Activated CD4-positive, alpha-beta T cell treated with anti-CD3 and anti-CD28 coated beads, Interleukin-2, amount 10 ng/mL, durations not matched to agents 24 days and 14 days (primary cell): ENCODE measurements around the gene ZNF664. TPM values are rescaled to one million over a fixed set of nuclear protein-coding genes. Genes with fewer than 3 reads are reported as not detected.

ENCODE experiments used
- DNase-seq: peaks from one replicate; pipeline ENCODE4 v3.0.0; 2022
- H3K27ac Mint-ChIP-seq: one replicate; pipeline ENCODE4 v1.8.0; 2022; ENCODE audit warnings: mild to moderate bottlenecking, mixed read lengths
- H3K27me3 Mint-ChIP-seq: one replicate; pipeline ENCODE4 v1.8.0; 2022; ENCODE audit warnings: mixed read lengths
- H3K36me3 Mint-ChIP-seq: one replicate; pipeline ENCODE4 v1.8.0; 2022; ENCODE audit warnings: low read depth, mild to moderate bottlenecking, mixed read lengths
- H3K4me1 Mint-ChIP-seq: one replicate; pipeline ENCODE4 v1.8.0; 2021; ENCODE audit warnings: mixed read lengths
- H3K4me3 Mint-ChIP-seq: one replicate; pipeline ENCODE4 v1.8.0; 2022; ENCODE audit warnings: mild to moderate bottlenecking, moderate library complexity, mixed read lengths
- H3K9me3 Mint-ChIP-seq: one replicate; pipeline ENCODE4 v1.8.0; 2021; ENCODE audit warnings: mixed read lengths
- intact Hi-C: fragments of 100-400 bp; cut with micrococcal nuclease; formaldehyde crosslinking; loops from one replicate; pipeline ENCODE4 v1.15.1; 2023
- total RNA-seq: library from RNA; stranded (reverse); gene quantifications from 2 replicates; pipeline ENCODE4 v1.2.3, GENCODE V29; 2022

ZNF664 gene
- total RNA-seq, 1 donor from 2014 or later: 69.3 TPM

DNA sequence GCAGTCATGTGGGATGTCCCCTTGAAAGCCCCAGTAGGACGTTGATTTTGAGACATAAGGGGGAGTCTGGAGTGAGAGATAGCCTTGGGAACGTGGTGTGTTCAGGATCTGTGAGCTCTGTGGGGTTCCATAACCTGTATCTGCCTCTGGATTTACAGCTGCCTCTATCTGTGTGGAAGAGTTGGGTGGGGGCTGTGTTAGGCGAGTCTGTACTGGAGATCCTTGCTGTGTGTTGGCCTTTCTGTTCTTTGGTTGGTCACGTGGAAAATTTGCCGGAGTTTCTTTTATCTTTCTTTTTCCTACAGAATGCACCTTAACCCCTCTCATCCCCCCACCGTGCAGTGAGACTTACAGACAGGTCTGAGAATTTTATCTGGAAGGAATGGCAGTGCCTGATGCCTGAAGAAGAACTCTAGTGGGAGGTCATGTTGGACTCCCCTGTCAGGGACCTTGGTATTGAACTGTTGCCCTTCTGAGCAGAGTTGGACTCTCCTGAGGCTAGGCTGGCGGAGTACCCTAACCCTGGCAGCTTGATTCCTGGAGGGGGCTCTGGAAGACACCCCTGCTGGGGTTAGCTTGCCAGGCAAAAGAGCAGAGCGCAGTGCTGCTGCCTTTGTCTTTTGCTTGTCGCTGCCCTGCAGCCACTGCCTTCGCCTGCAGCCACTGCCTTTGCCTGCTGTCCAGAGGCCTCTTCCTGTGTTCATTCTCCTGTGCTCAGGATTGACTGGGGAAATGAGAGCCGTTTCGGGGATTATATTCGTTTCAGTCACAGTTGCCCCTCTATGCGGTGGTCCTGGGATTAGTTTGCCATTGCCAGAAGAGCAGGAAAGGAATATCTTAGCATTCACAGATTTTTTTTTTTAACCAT lies 34.1 kb downstream of the ZNF664 start:
- no peaks in the 10 kb centered on the region for H3K27me3 Mint-ChIP-seq
- peak overlapping the region; percentile 72 for H3K4me3 Mint-ChIP-seq

DNA sequence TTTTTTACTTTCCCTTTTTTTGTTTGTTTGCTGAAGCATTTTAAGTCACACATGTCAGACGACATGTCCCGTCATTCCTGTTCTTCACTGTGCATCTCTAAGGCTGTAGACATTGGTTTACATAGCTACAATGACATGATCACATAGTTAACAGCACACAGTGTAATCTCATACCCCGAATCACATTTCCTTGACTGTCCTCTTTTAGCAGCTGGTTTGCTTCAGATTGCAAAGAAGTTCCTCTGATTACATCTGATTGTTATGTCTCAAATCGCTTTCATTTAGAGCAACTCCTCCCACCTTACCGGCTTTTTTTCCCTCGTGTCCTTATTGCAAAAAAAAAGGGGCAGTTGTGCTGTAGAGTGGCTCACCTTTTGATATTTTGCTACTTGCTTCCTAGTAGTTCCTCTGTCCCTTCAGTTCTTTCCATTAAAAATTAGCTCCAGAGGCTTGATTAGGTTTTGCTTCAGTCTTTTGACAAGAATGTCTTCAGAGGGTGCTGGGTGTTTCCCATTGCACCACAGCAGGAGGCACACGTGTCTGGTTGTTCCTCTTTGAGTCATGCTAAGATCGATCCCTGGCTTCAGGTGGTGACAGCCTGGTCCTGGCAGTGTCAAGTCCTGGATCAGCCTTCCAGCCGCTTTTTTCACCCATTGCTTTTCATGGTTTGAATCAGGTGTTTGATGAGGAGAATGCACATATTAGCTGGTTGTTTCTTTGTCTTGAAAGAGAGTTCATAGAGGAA lies 35.0 kb downstream of the ZNF664 start:
- Mint-ChIP-seq H3K9me3 (no peaks in the 10 kb centered on the region), H3K27ac (peak overlapping the region; percentile 69), H3K4me3 (peak overlapping the region; percentile 32), H3K36me3 (peaks cover 30% of the 10 kb centered on the region), H3K27me3 (no peaks in the 10 kb centered on the region), H3K4me1 (peaks cover 35% of the 10 kb centered on the region)
- intact Hi-C loops: no loop called here
- DNase-seq: peak; percentile 61

More for the DNA sequence above, 34.1 kb downstream of the ZNF664 start:
- no peak for DNase-seq
- Mint-ChIP-seq H3K36me3 (peaks cover 25% of the 10 kb centered on the region), H3K27ac (peak overlapping the region; percentile 90), H3K4me1 (peaks cover 35% of the 10 kb centered on the region), H3K9me3 (no peaks in the 10 kb centered on the region)
- intact Hi-C loops: no loop called here

DNA sequence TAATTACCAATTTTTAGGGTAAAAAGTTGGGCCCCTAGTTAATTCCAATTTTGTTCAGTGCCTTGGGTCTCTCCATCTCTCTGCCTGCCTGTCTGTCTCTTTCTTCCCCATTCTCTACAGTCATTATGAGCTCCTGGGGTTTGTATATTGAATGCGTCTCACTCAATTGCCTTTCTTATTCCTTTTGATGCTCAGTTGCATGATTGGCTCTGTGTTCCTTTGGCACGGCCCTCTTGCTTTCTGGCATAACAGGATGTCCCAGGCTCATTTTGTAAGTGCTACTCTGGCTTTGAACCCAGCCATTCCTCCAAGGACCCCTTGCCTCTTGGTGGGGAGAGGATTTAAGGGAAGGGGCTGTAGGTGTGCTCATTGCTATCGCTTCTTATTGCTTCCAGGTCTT lies 35.6 kb downstream of the ZNF664 start:
- no peak overlapping the region for H3K4me3 Mint-ChIP-seq
- H3K27me3 Mint-ChIP-seq: no peaks in the 10 kb centered on the region
- peaks cover 36% of the 10 kb centered on the region for H3K36me3 Mint-ChIP-seq
- H3K9me3 Mint-ChIP-seq: no peaks in the 10 kb centered on the region
- DNase-seq: no peak
- intact Hi-C loops: no loop called here
- peaks cover 35% of the 10 kb centered on the region for H3K4me1 Mint-ChIP-seq
- H3K27ac Mint-ChIP-seq: no peak overlapping the region

GRCh38 chr12:124009781-124010180 lies 36.8 kb downstream of the ZNF664 start:
- Mint-ChIP-seq H3K9me3 (no peaks in the 10 kb centered on the region), H3K36me3 (peaks cover 43% of the 10 kb centered on the region), H3K4me3 (no peak overlapping the region), H3K4me1 (peaks cover 35% of the 10 kb centered on the region), H3K27ac (no peak overlapping the region), H3K27me3 (no peaks in the 10 kb centered on the region)
- no peak for DNase-seq
- intact Hi-C loops: no loop called here

DNA sequence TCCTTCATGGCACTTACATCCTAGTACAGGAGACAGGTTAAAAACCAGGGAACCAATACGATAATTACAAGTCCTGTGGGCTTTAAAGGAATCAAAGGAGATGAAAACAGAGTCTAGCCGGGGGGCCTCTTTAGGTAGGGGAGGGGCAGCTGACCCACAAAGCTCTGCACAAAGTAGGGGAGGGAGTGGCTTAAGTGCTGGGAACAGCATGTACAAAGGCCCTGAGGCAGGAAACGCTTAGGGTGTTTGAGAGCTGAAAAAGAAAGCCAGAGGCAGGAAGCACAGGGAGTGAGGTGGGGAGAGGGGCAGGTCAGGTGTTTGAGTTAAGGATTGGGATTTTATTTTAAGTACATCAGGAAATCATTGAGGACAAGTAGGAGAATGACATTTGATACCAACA lies 37.7 kb downstream of the ZNF664 start:
- H3K4me3 Mint-ChIP-seq: no peak overlapping the region
- no peaks in the 10 kb centered on the region for H3K9me3 Mint-ChIP-seq
- peaks cover 33% of the 10 kb centered on the region for H3K4me1 Mint-ChIP-seq
- intact Hi-C loops: no loop called here
- H3K36me3 Mint-ChIP-seq: peaks cover 42% of the 10 kb centered on the region
- H3K27me3 Mint-ChIP-seq: no peaks in the 10 kb centered on the region
- DNase-seq: no peak
- H3K27ac Mint-ChIP-seq: peak overlapping the region; percentile 45

- intact Hi-C loops: no loop called here
- Mint-ChIP-seq H3K27ac (no peak overlapping the region), H3K27me3 (no peaks in the 10 kb centered on the region), H3K4me3 (no peak overlapping the region), H3K36me3 (peaks cover 37% of the 10 kb centered on the region), H3K4me1 (peaks cover 24% of the 10 kb centered on the region), H3K9me3 (no peaks in the 10 kb centered on the region)
- DNase-seq: no peak
Observed at GRCh38 chr12:124011435-124012115, 38.6 kb downstream of the ZNF664 start.

DNA sequence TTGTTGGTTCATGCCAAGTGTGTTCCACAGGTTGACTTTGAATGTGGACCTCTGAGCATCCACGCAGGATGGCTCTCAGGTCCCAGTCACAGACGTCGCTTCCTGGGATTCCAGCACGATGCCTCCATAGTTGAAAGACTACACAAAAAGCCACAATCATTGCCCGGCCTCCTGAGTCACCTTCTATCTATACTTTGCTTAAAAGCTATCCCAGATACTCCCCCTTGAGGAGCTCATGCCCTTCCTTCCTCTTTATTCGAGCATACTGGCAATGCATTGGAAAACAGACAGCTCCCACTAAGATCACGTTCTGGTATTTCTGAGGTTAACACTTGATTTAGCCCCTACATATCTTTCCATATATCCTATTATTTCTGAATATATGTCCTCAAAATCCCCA lies 40.1 kb downstream of the ZNF664 start:
- DNase-seq: no peak
- H3K9me3 Mint-ChIP-seq: no peaks in the 10 kb centered on the region
- H3K27me3 Mint-ChIP-seq: no peaks in the 10 kb centered on the region
- intact Hi-C loops: no loop called here
- H3K4me3 Mint-ChIP-seq: no peak overlapping the region
- H3K4me1 Mint-ChIP-seq: peaks cover 12% of the 10 kb centered on the region
- H3K27ac Mint-ChIP-seq: peak overlapping the region; percentile 30
- peaks cover 31% of the 10 kb centered on the region for H3K36me3 Mint-ChIP-seq

- intact Hi-C loops: no loop called here
Observed at GRCh38 chr12:124015494-124016461, 42.8 kb downstream of the ZNF664 start.

DNA sequence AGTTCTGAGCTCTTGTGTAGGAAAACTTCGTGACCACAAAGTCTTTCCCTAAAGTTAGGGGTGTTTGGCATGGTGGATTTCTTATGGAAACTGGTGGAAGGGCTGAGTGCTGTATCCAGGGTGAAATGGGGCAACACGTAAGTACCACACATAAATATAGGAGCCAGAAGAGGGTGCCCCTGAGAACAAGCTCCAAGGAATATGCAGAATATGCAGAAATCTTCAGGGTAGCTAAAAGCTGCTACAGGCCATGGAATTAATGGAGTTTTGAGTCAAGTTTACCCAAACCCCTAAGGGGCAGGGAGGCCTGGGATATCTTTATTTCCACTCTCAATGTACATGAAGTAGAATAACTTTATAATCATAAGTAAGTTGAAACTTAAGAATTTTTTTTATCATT lies 44.0 kb downstream of the ZNF664 start:
- Mint-ChIP-seq H3K4me3 (no peak overlapping the region), H3K9me3 (no peaks in the 10 kb centered on the region), H3K27me3 (no peaks in the 10 kb centered on the region), H3K36me3 (peaks cover 19% of the 10 kb centered on the region), H3K27ac (no peak overlapping the region), H3K4me1 (no peaks in the 10 kb centered on the region)
- intact Hi-C loops: no loop called here
- no peak for DNase-seq

More at GRCh38 chr12:124015494-124016461, 42.8 kb downstream of the ZNF664 start:
- H3K27ac Mint-ChIP-seq: no peak overlapping the region
- H3K36me3 Mint-ChIP-seq: peaks cover 26% of the 10 kb centered on the region
- H3K4me3 Mint-ChIP-seq: no peak overlapping the region
- H3K27me3 Mint-ChIP-seq: no peaks in the 10 kb centered on the region
- DNase-seq: no peak
- no peaks in the 10 kb centered on the region for H3K9me3 Mint-ChIP-seq
- peaks cover 2% of the 10 kb centered on the region for H3K4me1 Mint-ChIP-seq

- intact Hi-C loops: no loop called here
- Mint-ChIP-seq H3K4me3 (no peak overlapping the region), H3K36me3 (peaks cover 8% of the 10 kb centered on the region), H3K27me3 (no peaks in the 10 kb centered on the region), H3K27ac (no peak overlapping the region), H3K9me3 (no peaks in the 10 kb centered on the region), H3K4me1 (no peaks in the 10 kb centered on the region)
- no peak for DNase-seq
Observed at GRCh38 chr12:124018539-124018938, 45.5 kb downstream of the ZNF664 start.

DNA sequence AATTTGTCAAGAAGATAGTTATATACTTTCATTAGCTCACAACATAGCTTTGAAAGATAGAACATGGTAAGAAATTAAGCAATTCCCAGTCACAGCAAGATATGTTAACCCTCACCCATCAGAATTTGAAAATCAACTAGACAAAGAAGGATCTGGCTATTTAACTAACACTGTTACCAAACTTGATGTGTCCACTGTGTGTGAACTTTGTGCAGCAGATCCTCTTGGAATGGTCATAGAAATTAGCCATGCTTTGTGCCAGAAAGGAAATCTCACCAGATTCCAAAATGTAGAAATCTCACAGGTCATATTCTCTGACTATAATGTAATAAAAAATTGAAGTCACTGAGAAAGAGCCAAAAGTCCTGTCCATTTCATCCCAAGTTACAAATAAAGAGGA lies 46.1 kb downstream of the ZNF664 start:
- no peak overlapping the region for H3K27ac Mint-ChIP-seq
- peaks cover 5% of the 10 kb centered on the region for H3K36me3 Mint-ChIP-seq
- no peak for DNase-seq
- no peaks in the 10 kb centered on the region for H3K27me3 Mint-ChIP-seq
- intact Hi-C loops: no loop called here
- H3K4me1 Mint-ChIP-seq: no peaks in the 10 kb centered on the region
- H3K4me3 Mint-ChIP-seq: no peak overlapping the region
- H3K9me3 Mint-ChIP-seq: no peaks in the 10 kb centered on the region

GRCh38 chr12:124020514-124020949 lies 47.5 kb downstream of the ZNF664 start:
- intact Hi-C loops: no loop called here
- Mint-ChIP-seq H3K9me3 (no peaks in the 10 kb centered on the region), H3K4me1 (no peaks in the 10 kb centered on the region), H3K4me3 (no peak overlapping the region), H3K27me3 (no peaks in the 10 kb centered on the region), H3K36me3 (no peaks in the 10 kb centered on the region), H3K27ac (no peak overlapping the region)
- no peak for DNase-seq

DNA sequence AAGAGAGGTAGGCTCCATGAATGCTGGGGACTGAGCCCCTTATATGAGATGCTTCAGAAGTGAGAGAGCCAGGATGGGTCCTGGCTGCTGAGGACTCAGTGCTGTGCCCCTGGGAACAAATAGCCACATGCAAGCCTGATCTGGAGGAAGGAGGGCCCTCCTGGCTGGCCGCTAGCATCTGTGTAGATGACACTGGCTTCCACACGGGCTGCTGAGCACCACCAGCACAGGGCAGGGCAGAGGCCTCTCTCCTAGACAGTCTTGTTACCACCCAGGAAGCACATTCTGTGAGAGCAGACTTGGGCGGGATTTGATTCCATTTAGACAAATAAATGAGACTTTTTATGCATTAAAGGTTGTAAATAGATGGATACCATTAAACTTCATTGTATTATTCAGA lies 48.0 kb downstream of the ZNF664 start:
- no peaks in the 10 kb centered on the region for H3K36me3 Mint-ChIP-seq
- H3K4me3 Mint-ChIP-seq: no peak overlapping the region
- H3K27me3 Mint-ChIP-seq: no peaks in the 10 kb centered on the region
- no peak overlapping the region for H3K27ac Mint-ChIP-seq
- intact Hi-C loops: no loop called here
- no peak for DNase-seq
- no peaks in the 10 kb centered on the region for H3K9me3 Mint-ChIP-seq
- H3K4me1 Mint-ChIP-seq: no peaks in the 10 kb centered on the region
